COLO829 (cell line): Measurements from ENCODE around the gene ZBTB46.

Experiments used
- DNase-seq: peaks from one replicate; pipeline ENCODE4 v3.0.0; 2012; ENCODE audit warnings: low spot score

Gene ZBTB46

DNA sequence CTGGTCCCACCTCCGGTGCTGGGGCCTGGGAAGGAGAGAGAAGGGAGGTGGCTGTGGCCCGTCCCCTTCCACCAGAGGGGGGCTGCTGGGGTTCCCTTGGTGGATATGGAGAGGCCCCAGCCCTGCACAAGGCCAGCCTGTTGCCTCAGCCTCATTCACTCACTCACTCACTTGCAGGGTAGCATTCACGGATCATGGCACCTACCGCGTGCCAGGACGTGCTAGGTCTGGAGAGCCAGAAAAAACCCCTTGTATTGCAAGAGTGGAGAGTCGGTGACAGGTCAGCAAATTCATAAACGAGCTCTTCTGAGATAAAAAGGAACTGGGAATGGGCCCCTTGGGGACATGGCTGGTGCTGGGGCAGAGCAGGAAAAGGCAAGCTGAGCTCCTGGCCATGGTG, 6.4 kb upstream of the ZBTB46 start:
- no peak for DNase-seq

DNA sequence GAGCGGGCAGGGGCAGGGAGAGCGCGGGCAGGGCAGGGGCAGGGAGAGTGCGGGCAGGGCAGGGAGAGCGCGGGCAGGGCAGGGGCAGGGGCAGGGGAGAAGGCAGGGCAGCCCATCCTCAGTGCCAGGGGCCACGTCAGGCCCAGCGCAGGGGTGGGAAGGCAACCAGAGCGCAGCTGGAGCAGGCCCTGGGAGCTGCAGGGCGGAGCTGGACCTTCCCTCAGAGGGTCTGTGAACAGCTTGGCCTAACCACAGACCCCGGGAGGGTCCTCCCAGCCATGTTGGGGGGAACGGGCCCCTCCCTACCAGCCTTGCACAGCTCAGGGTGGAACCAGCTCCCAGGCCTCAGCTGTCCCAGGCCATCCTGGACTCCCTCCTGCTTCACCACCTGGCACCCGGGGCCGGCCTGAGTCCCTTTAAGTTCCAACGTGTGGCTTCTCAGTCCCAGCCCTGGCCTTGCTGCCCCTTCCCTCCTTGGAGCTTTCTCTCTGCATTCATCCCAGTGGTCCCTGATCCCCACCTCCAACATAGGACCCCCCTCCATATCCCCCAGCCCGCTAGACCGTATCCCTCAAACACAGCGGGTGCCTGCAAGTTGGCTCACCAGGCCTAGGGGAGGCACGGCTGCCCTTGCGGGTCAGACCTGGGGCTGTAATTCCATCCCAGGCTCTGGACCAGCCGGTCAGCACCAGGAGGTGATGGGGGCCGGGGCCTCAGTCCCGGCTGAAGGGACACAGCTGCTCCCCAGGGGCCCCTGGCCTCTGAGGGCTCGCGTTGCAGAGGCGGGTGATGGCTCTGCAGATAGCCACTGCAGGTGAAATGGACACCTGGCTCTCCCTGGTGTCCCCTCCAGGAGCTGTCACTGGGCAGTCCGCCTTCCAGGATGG, 5.6 kb upstream of the ZBTB46 start:
- no peak for DNase-seq

DNA sequence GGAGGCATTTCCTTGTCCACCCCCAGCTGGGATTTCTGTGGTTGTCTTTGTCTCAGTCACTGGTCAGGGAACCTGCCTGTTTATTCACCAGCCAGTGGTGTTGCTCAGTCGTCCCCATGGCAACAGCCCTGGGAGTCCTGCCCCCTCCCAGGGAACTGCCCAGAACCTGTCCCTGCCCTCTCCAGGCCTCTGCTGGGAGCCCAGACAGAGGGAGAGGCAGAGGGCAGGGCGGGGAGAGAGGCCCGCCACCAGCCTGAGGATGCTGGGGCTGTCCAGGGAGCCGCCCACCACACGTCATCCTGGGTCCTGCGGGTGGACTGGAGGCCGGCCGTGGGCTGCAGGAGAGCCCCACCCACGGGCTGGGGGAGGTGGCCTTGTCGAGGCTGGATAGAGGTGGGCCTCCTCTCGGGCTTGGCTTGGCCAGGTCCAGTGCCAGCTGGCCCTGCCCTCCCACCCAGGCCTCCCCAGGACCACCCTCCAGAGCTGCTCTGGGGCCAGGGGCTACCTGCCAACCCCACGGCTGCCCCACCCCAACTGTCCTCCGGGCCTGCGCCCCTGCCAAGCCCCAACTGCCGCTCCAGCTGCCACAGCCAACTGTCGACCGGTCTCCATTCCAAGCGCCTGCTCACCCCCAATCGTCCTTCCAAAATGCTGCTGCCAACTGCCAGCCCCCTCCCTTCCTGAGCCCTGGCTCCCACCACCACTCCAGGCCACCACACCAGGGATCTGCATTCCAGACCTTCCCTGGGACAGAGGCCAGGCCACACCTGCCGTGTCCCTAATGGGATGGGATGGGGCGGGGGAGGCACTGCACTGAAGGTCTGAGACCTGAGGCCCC, 4.2 kb upstream of the ZBTB46 start:
- DNase-seq = peak; percentile 96

DNA sequence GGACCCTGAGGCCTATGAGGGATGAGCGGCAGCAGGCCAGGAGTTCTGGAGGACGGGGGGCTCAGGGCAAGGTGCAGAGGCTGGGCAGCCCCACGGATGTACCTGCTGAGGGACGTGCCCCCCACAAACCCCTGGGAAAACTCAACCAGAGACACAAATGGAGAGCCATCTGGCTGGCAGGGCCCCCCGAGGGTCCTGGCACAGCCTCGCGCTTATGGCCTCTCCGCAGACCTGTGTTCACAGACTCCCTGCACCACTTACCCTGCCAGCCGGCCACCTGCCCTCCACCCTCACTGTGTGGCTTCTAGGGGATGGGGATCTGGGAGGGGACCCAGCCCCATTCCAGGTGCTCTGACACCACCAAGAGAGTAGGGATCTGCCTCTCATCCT, 3.4 kb upstream of the ZBTB46 start:
- no peak for DNase-seq

DNA sequence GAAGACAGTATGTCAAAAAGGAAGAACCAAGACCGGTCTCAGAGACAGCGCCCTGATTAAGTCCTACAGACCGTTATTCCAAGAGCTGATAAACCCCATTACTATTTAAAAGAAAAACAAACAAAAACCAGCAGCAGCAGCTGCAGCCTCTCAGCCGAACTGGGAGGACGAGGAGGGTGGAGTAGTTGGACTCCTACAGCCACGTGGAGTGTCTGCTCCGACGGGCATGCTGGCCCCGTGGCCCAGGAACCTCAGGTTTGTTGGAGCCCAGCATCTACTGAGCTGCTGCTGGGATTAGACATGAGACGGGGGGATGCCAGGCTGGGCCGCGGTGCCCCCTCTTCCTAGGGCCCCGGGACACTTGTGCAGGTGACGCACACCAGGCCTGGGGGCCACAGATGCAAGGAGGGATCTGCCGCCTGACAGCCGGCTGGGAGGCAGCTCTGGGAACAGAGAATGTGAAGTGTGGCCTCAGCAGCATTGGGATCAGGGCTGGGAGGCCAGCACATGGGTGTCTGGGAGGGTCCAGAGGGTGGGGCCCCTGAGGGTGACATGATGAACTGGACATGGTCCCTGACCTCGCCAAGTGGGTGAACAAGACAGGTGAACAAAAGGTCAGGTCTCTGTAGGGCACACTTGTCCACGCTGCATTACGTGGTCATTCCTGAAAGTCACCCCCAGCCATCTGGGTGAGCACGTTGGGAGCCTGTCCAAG, 2.9 kb upstream of the ZBTB46 start:
- DNase-seq = no peak

DNA sequence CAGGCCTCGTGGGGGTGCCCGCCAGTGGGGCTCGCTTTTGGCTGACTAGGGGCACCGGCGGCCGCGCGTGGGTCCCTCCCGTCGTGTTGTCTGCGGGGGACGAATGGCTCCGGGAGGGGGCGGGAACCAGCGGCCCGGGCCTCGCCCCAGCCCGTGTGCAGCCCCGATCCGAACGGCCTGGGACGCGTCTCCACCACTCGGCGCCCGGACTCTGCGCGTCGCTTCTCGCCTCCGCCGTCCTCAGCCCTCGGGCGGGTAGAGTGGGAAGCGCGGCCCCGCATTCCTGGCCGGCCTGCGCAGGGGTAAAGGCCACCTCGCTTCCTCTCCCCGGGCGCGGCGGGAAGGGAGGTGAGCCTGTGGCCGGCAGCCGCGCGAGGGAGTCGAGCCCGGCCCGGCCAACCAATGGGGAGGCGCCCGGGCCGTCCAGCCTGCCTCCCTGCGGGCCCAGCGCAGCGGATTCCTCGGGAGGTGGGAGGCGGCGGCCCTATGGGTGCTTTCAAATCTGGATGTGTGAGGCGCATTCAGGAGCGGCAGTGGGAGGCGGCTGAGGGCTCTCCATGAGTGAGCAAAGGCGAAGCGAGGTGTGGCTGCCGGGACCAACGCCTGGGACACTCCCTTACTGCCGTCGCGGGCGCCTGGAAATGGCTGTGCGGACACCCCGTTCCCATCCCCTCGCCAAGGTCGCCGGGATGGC, 1.1 kb upstream of the ZBTB46 start:
- DNase-seq = no peak

DNA sequence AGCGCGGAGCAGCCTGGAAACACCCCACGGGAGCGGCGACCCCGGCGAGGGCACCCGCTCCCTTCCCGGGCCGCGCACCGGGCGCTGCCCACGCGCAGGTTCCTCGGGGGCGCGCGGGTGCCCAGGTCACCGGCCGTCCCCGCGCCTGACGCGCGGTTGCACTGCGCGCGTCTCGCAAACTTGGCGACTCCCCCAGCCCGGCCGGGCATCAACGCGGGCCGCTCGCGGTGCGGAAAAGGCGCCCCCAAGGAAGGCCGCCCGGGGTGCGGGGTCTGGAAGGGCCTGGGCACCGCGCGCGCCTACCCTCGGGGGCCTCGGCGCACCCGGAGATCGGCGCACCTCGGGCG, 555 bp upstream of the ZBTB46 start:
- DNase-seq = no peak

DNA sequence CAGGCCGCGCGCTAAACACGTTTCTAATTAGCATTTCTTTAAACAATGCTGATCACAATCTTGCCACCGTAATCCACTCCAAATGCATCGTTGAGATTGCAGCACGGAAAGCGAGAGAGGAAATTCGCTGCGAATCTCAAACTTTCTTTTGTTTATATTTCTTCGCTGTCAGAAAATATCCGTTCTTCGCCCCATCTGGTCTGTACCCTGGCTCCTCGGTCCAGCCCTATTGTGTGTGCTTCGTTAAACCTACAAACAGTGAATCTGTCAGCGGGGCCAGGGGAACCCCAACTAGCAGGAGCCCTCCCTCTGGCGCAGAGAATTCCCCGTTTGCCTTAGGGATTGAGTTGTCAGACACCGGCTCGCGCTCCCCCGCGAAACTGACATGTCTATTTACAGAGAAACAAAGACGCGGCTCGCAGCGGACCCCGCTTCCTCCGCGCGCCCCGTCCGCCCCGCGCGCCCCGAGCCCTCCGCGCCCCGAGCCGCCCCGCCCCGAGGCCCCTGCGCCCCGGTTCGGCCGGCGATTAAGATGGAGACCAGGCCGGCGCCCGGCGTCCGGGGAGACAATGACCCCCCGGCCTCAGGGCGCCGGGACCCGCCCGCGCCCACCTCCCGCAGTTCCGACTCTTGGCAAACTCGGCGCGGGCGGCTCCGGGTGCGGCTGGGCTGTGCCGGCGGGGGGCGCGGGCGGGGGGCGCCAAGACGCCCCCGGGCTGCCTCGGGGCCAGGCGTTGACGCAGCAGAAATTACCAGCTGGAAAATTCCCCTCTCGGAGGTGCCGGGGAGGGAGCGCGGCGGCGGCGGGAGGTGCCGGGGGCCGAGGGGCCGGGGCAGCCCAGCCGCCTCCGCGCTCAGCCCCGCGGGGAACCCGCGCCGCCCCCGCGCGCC, 874 bp downstream of the ZBTB46 start:
- no peak for DNase-seq

DNA sequence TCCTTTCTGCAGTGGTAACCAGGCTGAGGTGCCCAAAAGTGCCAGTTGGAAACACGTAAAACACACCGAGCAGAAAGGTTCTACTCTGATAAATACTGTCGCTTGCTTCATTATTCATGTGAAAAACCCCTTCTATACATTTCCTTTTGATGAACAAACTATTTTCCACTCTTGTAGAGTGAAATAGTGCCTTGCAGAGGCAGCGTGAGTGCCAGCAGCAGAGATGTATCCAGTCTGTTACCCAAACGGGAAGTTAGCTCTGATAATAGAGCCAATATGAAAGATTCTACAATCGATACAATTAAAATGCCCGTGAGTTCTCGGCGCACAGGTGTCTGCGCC, 1.5 kb downstream of the ZBTB46 start:
- DNase-seq = no peak

DNA sequence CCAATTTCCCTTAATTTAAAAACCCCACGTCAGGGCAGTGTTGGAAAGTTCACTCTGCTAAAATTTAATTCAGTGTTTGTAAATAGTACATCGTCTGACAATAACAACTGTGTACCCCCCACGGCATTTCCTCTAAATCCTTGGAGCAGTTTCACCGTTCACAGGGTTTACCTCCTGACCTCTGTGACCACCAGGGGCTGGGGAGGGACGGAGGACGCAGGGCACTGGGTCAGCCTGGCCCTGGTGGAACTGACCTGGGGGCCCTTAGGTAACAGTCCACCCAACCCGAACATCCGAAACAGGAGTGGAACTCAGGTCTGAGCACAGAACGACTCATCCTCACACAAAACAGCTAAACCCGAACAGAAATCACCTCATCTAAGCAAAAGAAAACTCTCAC, 2.1 kb downstream of the ZBTB46 start:
- DNase-seq = no peak

DNA sequence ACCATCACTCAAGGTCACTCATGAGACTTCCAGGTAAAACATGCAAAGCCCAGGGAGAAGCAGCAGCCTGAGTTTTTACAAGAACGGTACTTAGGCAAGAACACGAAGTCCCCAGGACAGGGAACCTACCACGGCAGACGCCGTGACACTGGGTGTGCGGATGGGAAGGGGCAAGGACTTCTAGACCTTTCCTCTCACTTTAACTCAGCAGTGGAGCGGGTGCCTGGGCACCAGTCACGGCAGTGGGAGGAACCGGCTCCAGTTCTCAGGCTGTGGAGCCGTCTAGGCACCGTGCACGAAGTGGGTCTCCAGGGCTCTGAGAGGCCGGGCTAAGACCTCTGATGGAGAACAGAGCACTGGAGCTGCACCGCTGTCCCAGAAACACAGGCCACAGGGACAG, 2.5 kb downstream of the ZBTB46 start:
- no peak for DNase-seq

DNA sequence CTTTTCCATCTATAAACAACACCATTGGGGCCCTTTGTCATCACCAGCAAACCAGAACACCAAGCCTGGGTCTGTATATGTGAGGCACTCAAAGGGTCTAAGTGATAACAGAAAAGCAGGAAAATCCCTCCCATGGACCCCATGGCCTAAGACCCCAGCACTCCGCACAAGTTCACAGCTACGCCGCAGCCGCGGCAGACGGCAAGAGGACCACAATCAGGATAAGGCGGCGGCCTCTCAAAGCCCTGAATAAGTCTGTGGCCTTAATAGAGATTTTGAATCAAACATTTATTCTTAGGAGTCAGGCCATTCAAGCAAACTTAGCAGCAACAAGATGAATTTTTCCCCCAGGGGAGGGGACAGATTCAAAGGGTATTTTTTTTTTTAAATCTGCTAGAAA, 2.9 kb downstream of the ZBTB46 start:
- no peak for DNase-seq

DNA sequence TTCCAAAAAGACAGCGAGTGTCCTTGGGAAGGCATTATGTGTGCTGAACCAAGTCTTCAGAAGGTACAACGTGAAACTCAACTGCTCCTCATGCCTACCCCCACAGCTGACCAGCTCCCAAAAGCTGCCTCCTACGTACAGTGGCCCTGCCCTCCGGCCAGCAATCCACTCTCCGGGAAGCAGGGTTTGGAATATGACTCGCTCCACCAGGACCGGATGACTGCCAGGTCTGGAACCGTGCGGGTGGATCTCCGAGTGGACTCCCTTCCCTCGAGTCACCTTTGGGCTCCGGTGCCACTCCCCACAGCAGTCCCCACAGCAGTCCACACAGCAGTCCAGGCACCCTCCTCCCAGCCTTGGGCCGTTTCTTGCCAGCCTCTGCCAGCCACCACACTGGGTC, 4.3 kb downstream of the ZBTB46 start:
- DNase-seq = no peak

DNA sequence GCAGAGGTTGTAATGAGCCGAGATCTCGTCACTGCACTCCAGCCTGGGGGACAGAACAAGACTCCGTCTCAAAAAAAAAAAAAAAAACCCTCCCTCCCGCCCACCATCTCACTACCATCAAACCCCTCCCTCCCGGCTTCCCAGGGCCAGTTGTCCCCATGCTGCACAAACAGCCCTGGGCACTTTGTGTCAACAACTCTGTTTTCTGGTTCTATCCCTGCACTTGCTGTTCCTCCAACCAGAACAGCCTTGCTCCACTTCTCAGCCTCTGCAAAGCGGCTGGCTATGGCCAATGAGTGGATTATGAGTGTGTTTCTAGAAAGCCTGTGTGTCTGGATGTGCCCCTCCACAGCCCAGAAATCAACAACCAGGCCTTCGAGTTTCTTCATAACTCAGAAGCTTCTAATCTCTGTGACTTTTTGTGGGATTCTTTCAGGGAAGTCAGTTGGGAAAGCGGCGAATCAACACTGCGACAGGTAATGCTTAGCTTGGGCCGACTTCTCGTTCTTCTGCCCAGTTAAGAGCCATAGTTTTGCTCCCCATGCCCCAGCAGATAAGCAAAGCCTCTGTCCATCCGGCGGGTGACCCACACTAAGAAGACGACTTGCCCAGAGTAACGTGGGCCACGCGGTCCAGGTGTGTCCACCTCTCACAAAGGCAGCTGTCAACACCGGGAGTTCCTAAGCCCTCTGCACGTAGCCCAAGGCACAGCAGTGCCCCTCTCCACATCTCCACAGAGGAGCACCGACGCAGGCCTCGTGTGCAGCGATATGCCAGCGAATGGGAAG, 5.5 kb downstream of the ZBTB46 start:
- no peak for DNase-seq

DNA sequence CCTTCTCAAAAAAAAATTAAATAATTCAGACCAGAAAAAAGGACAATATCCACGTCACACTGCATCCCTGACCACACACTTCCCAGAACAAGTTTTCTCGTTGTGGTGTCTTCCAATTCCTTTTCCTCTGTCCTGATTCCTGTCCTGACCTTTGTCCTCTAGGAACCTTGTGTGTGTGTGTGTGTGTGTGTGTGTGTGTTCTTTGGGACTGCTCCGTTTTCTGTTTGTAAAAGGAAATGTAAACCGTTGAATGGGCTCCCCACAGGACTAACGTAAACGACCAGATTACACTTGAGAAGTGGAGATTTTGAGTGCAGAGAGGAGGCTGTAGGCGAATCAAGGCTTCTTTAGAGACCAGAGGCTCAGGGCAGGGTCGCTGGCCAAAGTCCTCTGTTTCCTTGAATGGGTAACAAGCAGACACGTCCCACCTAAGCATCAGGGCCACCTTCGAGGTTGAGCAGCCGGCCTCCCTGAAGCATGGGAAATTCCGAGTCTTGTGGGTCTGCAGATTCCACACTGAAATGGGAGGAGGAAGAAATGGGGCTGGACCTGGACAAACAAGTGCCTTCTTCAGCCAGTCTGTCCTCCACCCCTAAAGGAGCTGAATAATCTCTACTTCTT, 7.3 kb downstream of the ZBTB46 start:
- no peak for DNase-seq

DNA sequence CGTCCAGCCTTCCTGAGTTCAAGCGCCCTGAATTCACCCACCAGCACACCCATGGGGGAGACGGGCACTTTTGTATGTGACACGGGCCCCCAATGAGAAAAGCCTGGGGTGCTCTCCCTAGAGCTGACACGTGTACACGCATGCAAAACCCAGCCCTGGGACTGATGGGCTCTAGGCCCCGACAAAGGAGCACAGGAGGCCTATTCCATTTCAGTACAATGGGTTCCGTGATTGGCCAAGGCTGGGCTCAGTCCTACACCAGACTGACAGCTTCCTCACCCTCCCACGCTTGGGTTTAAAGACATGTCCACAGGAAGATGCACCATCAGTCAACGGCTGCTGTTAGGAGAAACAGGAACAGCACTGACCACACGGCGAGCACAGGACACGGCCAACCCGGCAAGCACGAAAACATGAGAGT, 8.8 kb downstream of the ZBTB46 start:
- DNase-seq = no peak

DNA sequence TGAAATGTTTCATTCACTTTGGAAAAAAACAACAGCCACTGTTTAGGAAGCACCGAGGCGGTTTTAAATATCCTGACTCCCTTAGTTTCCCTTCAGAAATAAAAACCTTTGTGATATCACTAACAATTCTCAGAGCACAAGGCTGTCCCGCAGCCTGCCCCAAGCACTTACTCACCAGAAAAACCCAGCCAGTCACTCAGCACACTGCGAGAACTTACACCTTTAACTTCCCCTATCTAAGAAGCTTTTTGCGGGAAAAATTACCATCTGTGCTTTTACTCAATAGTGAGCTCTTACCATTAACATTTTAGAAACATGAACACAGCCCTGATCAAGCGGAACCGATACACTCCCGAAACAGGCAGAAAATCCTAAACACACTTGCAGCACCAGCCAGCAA, 9.3 kb downstream of the ZBTB46 start:
- no peak for DNase-seq

DNA sequence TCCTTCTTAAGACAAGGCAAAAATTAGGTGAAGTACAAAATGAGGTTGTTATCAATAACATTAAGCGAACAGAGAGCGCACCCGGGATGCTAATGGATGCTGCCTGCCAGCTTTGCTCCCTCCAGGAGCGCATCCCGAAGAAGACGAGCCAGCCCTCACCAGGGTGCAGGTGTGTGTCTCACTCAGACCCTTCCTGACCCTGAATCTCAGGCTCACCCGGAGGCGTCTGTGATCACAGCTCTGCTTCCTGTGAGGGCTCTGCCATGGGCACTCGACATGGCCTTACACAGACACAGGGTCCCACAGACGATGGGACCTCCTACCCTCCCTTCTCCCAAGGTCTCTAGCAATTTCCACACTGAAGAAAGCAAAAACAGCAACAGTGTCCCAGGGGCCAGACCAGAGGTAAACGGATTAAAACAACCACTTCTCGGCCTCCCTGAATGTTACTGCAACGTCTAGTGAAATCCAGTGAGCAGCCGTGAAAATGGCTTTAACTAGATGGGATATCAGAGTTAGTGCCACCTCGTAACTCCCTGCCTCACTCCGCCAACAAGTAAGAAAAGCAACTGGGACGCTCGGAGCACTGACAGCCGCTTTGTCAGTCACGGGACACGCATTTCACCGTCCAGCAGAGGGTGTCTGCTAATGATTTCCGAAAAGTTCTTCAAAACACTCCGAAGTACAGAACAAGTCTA, 11.7 kb downstream of the ZBTB46 start:
- DNase-seq = peak; percentile 38

DNA sequence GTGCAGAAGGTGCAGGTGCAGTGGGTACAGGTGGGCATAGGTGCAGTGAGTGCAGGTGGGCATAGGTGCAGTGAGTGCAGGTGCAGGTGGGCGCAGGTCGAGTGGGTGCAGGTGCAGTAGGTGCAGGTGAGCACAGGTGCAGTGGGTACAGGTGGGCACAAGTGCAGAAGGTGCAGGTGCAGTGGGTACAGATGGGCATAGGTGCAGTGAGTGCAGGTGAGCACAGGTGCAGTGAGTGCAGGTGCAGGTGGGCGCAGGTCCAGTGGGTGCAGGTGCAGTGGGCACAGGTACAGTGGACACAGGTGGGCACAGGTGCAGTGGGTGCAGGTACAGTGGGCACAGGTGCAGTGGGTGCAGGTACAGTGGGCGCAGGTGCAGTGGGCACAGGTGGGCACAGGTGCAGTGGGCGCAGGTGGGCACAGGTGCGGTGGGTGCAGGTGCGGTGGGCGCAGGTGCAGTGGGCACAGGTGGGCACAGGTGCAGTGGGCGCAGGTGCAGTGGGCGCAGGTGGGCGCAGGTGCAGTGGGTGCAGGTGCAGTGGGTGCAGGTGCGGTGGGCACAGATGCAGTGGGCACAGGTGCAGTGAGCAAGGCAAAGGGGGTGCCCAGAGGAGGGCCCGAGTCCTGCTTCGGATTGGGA, 15.3 kb downstream of the ZBTB46 start:
- DNase-seq = no peak
